KMS-11 (cell line): ENCODE measurements around the gene CCDC141.
A peak's percentile ranks its signal among the peaks of the same experiment; 100 is the strongest.

Source experiments
- H2AFZ ChIP-seq: fragments of 200-600 bp; sonication (generic); 2 replicates; pipeline ENCODE4 v1.6.1; 2016; ENCODE audit warnings: antibody characterized with exemption, mixed run types, low read depth
- H3K27ac ChIP-seq: fragments of 200-600 bp; sonication (generic); 2 replicates; pipeline ENCODE4 v1.6.1; 2016; ENCODE audit warnings: mild to moderate bottlenecking, mixed run types
- H3K27me3 ChIP-seq: fragments of 200-600 bp; sonication (generic); 2 replicates; pipeline ENCODE4 v1.6.1; 2017; ENCODE audit warnings: mild to moderate bottlenecking, low read depth, mixed run types, moderate library complexity; ENCODE audit not compliant: insufficient read depth
- H3K36me3 ChIP-seq: fragments of 200-600 bp; sonication (generic); 2 replicates; pipeline ENCODE4 v1.6.1; 2017; ENCODE audit warnings: mild to moderate bottlenecking, mixed run types; ENCODE audit not compliant: insufficient read depth
- H3K4me1 ChIP-seq: fragments of 200-600 bp; sonication (generic); 2 replicates; pipeline ENCODE4 v1.6.1; 2016; ENCODE audit warnings: mild to moderate bottlenecking, low read depth, mixed run types; ENCODE audit not compliant: poor library complexity, severe bottlenecking
- H3K4me2 ChIP-seq: fragments of 200-600 bp; sonication (generic); 2 replicates; pipeline ENCODE4 v1.7.0; 2016; ENCODE audit warnings: mild to moderate bottlenecking, mixed run types
- H3K4me3 ChIP-seq: fragments of 200-600 bp; sonication (generic); IDR thresholded peaks from 2 replicates; pipeline ENCODE4 v1.6.1; 2017; ENCODE audit warnings: low read depth, low read length, mixed read lengths; ENCODE audit not compliant: insufficient read depth
- H3K79me2 ChIP-seq: fragments of 200-600 bp; sonication (generic); 2 replicates; pipeline ENCODE4 v1.6.1; 2016; ENCODE audit warnings: low read depth, mixed run types; ENCODE audit not compliant: insufficient read depth
- H3K9ac ChIP-seq: fragments of 200-600 bp; sonication (generic); 2 replicates; pipeline ENCODE4 v1.6.1; 2016; ENCODE audit warnings: mild to moderate bottlenecking, mixed run types
- H4K20me1 ChIP-seq: fragments of 200-600 bp; sonication (generic); 2 replicates; pipeline ENCODE4 v1.6.1; 2016; ENCODE audit warnings: mild to moderate bottlenecking, mixed run types; ENCODE audit not compliant: insufficient read depth
- CTCF ChIP-seq: fragments of 200-600 bp; sonication (generic); conservative IDR thresholded peaks from 2 replicates; pipeline ENCODE4 v1.6.1; 2017; ENCODE audit warnings: low read depth, mild to moderate bottlenecking, antibody characterized with exemption, low read length, moderate library complexity, mixed read lengths

The CCDC141 gene

GRCh38 chr2:178819992-178820391 lies 229.9 kb downstream of the CCDC141 start:
- Histone ChIP-seq H3K4me3 (peak overlapping the region; percentile 31), H2AFZ (peak overlapping the region; percentile 72; the same call in 1 of the 2 replicates), H4K20me1 (no peaks in the 10 kb centered on the region), H3K36me3 (no peaks in the 10 kb centered on the region), H3K79me2 (no peaks in the 10 kb centered on the region), H3K4me1 (peaks cover 39% of the 10 kb centered on the region), H3K9ac (peak overlapping the region; percentile 9; the same call in 1 of the 2 replicates), H3K27me3 (no peaks in the 10 kb centered on the region), H3K27ac (peak overlapping the region; percentile 52), H3K4me2 (peak overlapping the region; percentile 51)
- no peak for TF ChIP-seq CTCF

DNA sequence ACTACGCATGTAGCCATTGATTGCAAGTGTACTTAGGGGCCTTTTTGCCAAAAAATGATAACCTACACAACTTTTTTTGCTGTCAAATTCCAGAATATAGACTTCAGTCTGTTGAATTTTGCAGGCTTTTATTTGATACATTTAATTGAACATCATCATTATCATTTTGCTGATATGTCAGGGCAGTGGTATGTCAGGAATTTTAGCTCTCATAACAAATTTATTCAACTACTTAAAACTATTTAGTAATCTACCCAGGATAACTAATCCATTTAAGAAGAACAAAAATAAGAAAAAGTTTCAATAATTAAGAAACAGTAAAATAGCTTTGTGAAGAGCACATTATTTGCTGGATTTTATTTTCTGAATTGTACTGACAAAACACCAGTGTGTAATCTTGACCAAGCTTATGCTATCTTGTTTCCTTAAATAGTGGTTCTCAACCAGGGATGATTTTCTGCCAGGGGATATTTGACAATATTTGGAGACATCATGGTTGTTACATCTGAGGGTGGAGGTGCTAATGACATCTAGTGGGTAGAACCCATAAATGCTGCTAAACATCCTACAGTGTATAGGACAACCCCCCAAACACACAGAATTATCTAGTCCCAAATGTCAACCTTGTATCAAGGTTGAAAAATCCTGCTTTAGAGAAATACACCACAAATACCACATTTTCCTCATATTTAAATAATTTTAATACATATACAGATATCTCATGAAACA lies 230.6 kb downstream of the CCDC141 start:
- H3K36me3 ChIP-seq: no peaks in the 10 kb centered on the region
- peak overlapping the region; percentile 31 for H3K4me3 ChIP-seq
- H3K9ac ChIP-seq: no peak overlapping the region
- no peaks in the 10 kb centered on the region for H3K27me3 ChIP-seq
- H3K4me2 ChIP-seq: peak overlapping the region; percentile 51
- H4K20me1 ChIP-seq: no peaks in the 10 kb centered on the region
- 0 out of 2 replicates have a peak, but pooled peaks have one; percentile 20 for TF ChIP-seq CTCF
- no peaks in the 10 kb centered on the region for H3K79me2 ChIP-seq
- peaks cover 39% of the 10 kb centered on the region for H3K4me1 ChIP-seq
- H2AFZ ChIP-seq: peak overlapping the region; percentile 72; the same call in 1 of the 2 replicates
- peak overlapping the region; percentile 52 for H3K27ac ChIP-seq

DNA sequence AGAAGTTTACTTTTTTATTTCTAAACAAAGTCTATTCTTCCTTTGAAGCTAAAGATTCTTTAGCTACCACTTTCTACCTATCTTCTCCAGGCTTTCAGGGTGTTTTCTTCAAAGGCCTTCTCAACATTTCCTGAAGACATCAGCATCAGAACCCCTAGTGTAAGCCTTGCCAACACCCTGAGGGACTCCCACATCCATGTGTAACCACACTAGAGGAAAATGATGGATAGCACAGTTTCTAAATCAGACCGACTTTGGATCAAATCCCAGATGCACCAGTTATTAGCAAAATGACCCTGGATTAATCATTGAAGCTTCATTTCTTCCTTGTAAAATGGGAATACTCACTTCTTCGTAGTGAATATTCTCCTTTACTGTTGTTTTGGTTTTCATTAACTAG lies 238.0 kb downstream of the CCDC141 start:
- Histone ChIP-seq H3K79me2 (no peaks in the 10 kb centered on the region), H3K9ac (no peak overlapping the region), H3K4me3 (no peak overlapping the region), H3K27me3 (no peaks in the 10 kb centered on the region), H2AFZ (no peak overlapping the region), H3K36me3 (no peaks in the 10 kb centered on the region), H3K4me1 (peaks cover 1% of the 10 kb centered on the region), H3K4me2 (no peak overlapping the region), H3K27ac (no peak overlapping the region), H4K20me1 (no peaks in the 10 kb centered on the region)
- no peak for TF ChIP-seq CTCF

DNA sequence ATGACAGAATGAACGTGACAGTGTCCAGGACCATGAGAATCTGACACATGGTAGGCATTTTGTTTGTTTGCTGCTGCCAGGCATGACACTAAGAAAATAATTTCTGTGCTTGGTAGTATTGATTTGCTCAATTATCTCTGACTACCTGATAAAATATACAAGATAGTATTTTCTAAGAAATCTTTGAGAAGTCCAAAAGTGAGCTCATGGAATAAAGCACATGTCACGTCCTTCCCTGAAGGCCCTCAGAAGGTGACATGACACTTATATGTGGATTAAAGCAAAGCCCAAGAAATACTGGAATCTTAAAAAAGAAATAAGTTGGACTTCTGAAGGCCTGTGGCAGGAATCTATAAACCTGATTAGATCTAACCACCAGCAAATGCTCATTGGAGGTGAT lies 238.9 kb downstream of the CCDC141 start:
- Histone ChIP-seq H3K9ac (no peak overlapping the region), H3K27me3 (no peaks in the 10 kb centered on the region), H2AFZ (no peak overlapping the region), H3K4me3 (no peak overlapping the region), H3K79me2 (no peaks in the 10 kb centered on the region), H3K4me1 (no peaks in the 10 kb centered on the region), H3K36me3 (no peaks in the 10 kb centered on the region), H4K20me1 (no peaks in the 10 kb centered on the region), H3K27ac (no peak overlapping the region), H3K4me2 (no peak overlapping the region)
- no peak for TF ChIP-seq CTCF
